GM19372 (cell line): ENCODE data around the gene PCP4L1.

Source experiments
- ATAC-seq: cut with Tn5 transposase; IDR thresholded peaks from one replicate; pipeline ENCODE4 v1.9.1; 2021; ENCODE audit warnings: mild to moderate bottlenecking, low read depth, moderate library complexity; ENCODE audit not compliant: unreplicated experiment

Gene PCP4L1

GRCh38 chr1:161261261-161262235 is 3.0 kb downstream of the PCP4L1 start:
- ATAC-seq, result no peak

- no peak for ATAC-seq
Measured at GRCh38 chr1:161265305-161265704, 6.8 kb downstream of the PCP4L1 start.

- no peak for ATAC-seq
Measured at GRCh38 chr1:161266202-161266601, 7.7 kb downstream of the PCP4L1 start.

- ATAC-seq, result no peak
Measured at GRCh38 chr1:161266836-161267235, 8.3 kb downstream of the PCP4L1 start.

- ATAC-seq, result no peak
Measured at GRCh38 chr1:161267321-161267720, 8.8 kb downstream of the PCP4L1 start.

GRCh38 chr1:161273402-161273801 is 14.9 kb downstream of the PCP4L1 start:
- ATAC-seq, result no peak

GRCh38 chr1:161274874-161275273 is 16.3 kb downstream of the PCP4L1 start:
- ATAC-seq, result no peak

- no peak for ATAC-seq
Measured at GRCh38 chr1:161282991-161283390, 24.4 kb downstream of the PCP4L1 start.

GRCh38 chr1:161285113-161285512 is 26.6 kb downstream of the PCP4L1 start:
- no peak for ATAC-seq

GRCh38 chr1:161285521-161285920 is 27.0 kb downstream of the PCP4L1 start:
- no peak for ATAC-seq

GRCh38 chr1:161287482-161288054 is 29.0 kb downstream of the PCP4L1 start:
- no peak for ATAC-seq

GRCh38 chr1:161290779-161291178 is 32.2 kb downstream of the PCP4L1 start:
- ATAC-seq, result no peak

- ATAC-seq, result no peak
Measured at GRCh38 chr1:161297415-161297814, 38.9 kb downstream of the PCP4L1 start.

- ATAC-seq, result no peak
Measured at GRCh38 chr1:161298116-161298515, 39.6 kb downstream of the PCP4L1 start.

GRCh38 chr1:161299347-161299746 is 40.8 kb downstream of the PCP4L1 start:
- no peak for ATAC-seq

- no peak for ATAC-seq
Measured at GRCh38 chr1:161300478-161300877, 41.9 kb downstream of the PCP4L1 start.

GRCh38 chr1:161304927-161305866 is 46.7 kb downstream of the PCP4L1 start:
- no peak for ATAC-seq

GRCh38 chr1:161305867-161306519 is 47.4 kb downstream of the PCP4L1 start:
- ATAC-seq, result peak; percentile 84

GRCh38 chr1:161307230-161307768 is 48.8 kb downstream of the PCP4L1 start:
- no peak for ATAC-seq
